ENCODE data around the gene LRRC4. TPM values are rescaled to one million over a fixed set of nuclear protein-coding genes. Genes with fewer than 3 reads are reported as not detected.
A peak's percentile ranks its signal among the peaks of the same experiment; 100 is the strongest.

LRRC4 gene
- total RNA-seq, 4 donors from 2014 or later, result 0.08 to 0.74 (median 0.32) TPM; not detected in 1

DNA sequence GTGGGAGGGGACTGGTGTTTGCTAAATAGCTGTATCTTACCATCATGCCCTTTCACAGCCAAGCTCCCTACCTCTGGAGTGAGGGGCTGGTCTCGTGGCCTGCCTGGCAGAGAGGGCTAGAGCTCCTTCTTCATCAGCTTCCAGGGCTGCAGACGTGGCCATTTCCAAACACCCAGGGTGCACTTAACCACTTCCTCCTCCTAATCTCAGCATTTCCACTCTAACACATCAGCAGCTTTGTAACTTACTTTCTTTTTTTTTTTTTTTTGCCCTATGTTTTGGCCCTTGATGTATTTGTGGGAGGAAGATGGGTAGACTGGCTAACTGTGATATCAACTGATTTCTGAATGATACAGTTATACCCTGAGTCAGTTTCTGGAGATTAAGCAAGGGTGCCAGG, 27.4 kb downstream of the LRRC4 start:
- intact Hi-C loops (cut with DNase I; ENCODE audit: low total_unique reads), result no loop called here
- 56 to 61% methylated on average over 2 of the region's 2 CpGs for WGBS, 2 donors
- no peak overlapping the region for H3K4me3 ChIP-seq (ENCODE audit: low read depth, poor library complexity, severe bottlenecking)
- TF ChIP-seq POLR2A (IDR thresholded peaks at IDR 0.05), result no peak
- TF ChIP-seq, protein P1, sequence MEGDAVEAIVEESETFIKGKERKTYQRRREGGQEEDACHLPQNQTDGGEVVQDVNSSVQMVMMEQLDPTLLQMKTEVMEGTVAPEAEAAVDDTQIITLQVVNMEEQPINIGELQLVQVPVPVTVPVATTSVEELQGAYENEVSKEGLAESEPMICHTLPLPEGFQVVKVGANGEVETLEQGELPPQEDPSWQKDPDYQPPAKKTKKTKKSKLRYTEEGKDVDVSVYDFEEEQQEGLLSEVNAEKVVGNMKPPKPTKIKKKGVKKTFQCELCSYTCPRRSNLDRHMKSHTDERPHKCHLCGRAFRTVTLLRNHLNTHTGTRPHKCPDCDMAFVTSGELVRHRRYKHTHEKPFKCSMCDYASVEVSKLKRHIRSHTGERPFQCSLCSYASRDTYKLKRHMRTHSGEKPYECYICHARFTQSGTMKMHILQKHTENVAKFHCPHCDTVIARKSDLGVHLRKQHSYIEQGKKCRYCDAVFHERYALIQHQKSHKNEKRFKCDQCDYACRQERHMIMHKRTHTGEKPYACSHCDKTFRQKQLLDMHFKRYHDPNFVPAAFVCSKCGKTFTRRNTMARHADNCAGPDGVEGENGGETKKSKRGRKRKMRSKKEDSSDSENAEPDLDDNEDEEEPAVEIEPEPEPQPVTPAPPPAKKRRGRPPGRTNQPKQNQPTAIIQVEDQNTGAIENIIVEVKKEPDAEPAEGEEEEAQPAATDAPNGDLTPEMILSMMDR (IDR thresholded peaks at IDR 0.05), result no peak
- DNase-seq (ENCODE audit: low spot score in 2 of 2), result peak in 1 of 2 donors; percentile 80

DNA sequence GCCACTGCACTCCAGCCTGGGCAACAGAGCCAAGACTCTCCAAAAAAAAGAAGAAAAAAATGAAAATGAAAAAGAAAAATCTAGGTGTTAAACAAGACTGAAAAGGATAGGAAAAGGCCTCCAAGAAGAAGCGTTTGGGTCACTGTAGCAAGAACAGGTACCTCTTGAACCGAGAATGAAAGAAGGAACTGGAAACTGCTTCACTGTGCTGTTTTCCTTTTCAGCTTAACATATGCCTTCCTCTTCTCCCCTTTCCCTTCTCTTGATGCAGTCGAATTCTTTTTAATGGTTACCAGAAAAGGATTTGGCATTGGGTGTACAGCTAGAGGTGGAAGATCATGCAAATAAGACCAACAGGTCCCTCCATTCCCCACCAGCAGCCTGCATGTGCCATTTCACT, 28.1 kb downstream of the LRRC4 start:
- intact Hi-C loops (cut with DNase I; ENCODE audit: low total_unique reads), result no loop called here
- WGBS, 2 donors, result 83 to 92% methylated on average over 3 of the region's 3 CpGs
- H3K4me3 ChIP-seq (ENCODE audit: low read depth, poor library complexity, severe bottlenecking), result no peak overlapping the region
- TF ChIP-seq, protein P1 (IDR thresholded peaks at IDR 0.05), result no peak
- TF ChIP-seq POLR2A (IDR thresholded peaks at IDR 0.05), result no peak
- no peak for DNase-seq (ENCODE audit: low spot score in 2 of 2)

DNA sequence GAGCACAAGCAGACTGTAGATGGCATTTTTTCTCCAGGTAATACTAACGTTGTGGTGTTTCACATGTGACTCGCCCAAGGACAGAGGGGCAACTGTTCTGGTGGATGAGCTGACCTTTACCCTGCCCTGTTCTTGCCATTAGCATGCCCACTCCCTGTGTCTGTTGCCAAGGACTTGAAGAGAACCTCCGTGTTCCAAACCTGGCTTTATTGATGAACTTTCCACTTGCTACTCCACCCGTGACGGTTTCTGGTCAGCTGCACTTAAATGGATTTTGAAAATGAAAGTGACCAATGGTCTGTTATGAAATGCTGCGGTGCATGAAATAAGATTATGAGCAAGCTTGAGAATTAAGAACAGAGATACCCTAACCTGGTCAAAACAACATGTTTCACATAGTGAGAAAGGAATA, 30.4 kb downstream of the LRRC4 start:
- no peak overlapping the region for H3K4me3 ChIP-seq (ENCODE audit: low read depth, poor library complexity, severe bottlenecking)

DNA sequence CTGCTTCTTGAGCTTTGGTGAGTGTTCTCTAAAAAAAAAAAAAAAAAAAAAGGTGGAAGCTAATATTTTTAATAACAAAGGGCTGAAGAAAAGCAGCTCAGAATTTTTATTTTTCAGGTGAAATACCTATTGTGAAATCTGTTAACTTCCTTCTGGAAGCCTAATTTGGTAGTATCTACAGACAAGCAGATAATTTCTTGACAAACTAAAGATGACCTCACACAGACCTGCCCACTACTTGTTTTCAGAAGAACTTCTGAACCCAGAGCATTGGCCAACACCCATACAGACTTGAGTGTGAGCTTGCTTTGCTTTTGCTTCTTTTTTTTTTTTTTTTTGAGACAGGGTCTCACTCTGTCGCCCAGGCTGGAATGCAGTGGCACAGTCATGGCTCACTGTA, 31.2 kb downstream of the LRRC4 start:
- TF ChIP-seq POLR2A (IDR thresholded peaks at IDR 0.05), result no peak
- TF ChIP-seq, protein P1 (IDR thresholded peaks at IDR 0.05), result no peak
- intact Hi-C loops (cut with DNase I; ENCODE audit: low total_unique reads), result no loop called here
- DNase-seq (ENCODE audit: low spot score in 2 of 2), result no peak
- 100% methylated on average over 1 of the region's 1 CpG for WGBS, 2 donors
- no peak overlapping the region for H3K4me3 ChIP-seq (ENCODE audit: low read depth, poor library complexity, severe bottlenecking)

More for the DNA sequence above, 30.4 kb downstream of the LRRC4 start:
- 82 to 90% methylated on average over 6 of the region's 6 CpGs for WGBS, 2 donors
- DNase-seq (ENCODE audit: low spot score in 2 of 2), result peak in 1 of 2 donors; percentile 21
- TF ChIP-seq POLR2A (IDR thresholded peaks at IDR 0.05), result no peak
- TF ChIP-seq, protein P1 (IDR thresholded peaks at IDR 0.05), result no peak
- intact Hi-C loops (cut with DNase I; ENCODE audit: low total_unique reads), result no loop called here

DNA sequence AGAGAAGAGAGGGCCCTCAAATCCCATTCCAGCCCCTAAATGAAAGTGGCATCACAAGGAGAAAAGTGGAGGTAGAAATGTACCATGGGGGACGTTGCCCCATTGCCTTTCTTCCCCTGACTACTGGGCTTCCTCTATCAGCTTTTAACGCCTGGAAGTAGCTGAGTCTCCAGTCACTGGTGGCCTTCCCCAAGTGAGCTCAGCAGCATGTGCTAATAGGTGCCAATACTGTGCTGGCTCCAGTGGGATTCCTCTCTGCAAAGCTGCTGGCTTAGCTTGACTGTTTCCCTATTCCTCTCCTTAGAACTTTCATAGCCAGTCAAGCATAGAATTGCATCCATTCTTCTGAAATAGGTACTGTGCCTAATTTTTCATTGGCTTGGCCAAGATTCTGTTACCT, 32.6 kb downstream of the LRRC4 start:
- 91 to 98% methylated on average over 2 of the region's 2 CpGs for WGBS, 2 donors
- H3K4me3 ChIP-seq (ENCODE audit: low read depth, poor library complexity, severe bottlenecking), result no peak overlapping the region
- TF ChIP-seq, protein P1 (IDR thresholded peaks at IDR 0.05), result no peak
- TF ChIP-seq POLR2A (IDR thresholded peaks at IDR 0.05), result no peak
- DNase-seq (ENCODE audit: low spot score in 2 of 2), result peak in 1 of 2 donors; percentile 32
- intact Hi-C loops (cut with DNase I; ENCODE audit: low total_unique reads), result no loop called here

DNA sequence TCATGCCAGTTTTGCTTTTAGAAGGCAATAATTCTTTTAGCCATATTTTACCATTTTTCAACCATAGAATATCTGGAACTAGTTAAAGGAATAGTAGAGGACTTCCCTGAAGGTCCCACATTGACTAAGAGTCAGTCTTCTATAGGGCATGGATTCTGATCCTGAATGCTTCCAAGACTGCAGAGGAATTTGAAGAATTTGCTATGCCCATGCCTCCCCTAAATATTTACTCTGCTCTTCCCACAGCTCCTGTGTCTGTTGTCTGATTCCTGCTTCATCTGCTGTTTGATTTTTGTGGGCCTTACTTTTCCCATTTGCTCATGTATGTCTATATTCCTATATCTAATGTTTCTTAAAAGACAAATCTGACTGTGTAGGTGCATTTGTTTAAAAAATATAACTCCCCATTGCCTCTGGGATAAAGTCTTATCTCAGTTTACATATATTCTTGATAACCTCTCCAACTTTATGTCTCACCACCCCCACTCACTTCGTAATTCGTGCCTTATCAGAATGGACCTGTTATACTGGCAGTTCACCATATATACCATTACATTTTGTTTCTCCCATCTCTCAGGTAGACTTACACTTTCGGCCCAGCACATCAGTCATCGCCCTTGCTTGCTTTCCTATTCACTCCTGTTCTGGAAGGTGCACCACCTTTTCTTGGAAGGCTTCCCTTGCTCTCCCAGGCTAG, 33.9 kb downstream of the LRRC4 start:
- H3K4me3 ChIP-seq (ENCODE audit: low read depth, poor library complexity, severe bottlenecking), result no peak overlapping the region
- intact Hi-C loops (cut with DNase I; ENCODE audit: low total_unique reads), result no loop called here
- peak in 1 of 2 donors; percentile 15 for DNase-seq (ENCODE audit: low spot score in 2 of 2)
- 88 to 98% methylated on average over 4 of the region's 4 CpGs for WGBS, 2 donors
- TF ChIP-seq, protein P1 (IDR thresholded peaks at IDR 0.05), result no peak
- no peak for TF ChIP-seq POLR2A (IDR thresholded peaks at IDR 0.05)

All from lower leg skin (tissue), 4 donors.